Fibroblast of mammary gland (primary cell): ENCODE measurements around the gene YIF1B.

Experiments used
- DNase-seq: peaks from one replicate; pipeline ENCODE4 v3.0.0-alpha.2; 2010; ENCODE audit warnings: low read depth
- H3K4me3 ChIP-seq: 2 replicates; pipeline ENCODE4 v1.5.1; 2011; ENCODE audit warnings: low read depth, mild to moderate bottlenecking, low read length, moderate library complexity; ENCODE audit not compliant: control insufficient read depth
- CTCF ChIP-seq: conservative IDR thresholded peaks from 2 replicates; pipeline ENCODE4 v1.5.1; 2011; ENCODE audit warnings: low read depth, low read length, inconsistent platforms; ENCODE audit not compliant: control insufficient read depth, insufficient read depth

Gene YIF1B

GRCh38 chr19:38309615-38310278 is 6.0 kb downstream of the YIF1B start:
- H3K4me3 ChIP-seq = no peak overlapping the region
- no peak for TF ChIP-seq CTCF
- no peak for DNase-seq

- DNase-seq = no peak
- TF ChIP-seq CTCF = no peak
- H3K4me3 ChIP-seq = no peak overlapping the region
Measured at GRCh38 chr19:38308926-38309614, 6.7 kb downstream of the YIF1B start.

- TF ChIP-seq CTCF = no peak
- H3K4me3 ChIP-seq = no peak overlapping the region
- DNase-seq = no peak
Measured at GRCh38 chr19:38308006-38308766, 7.6 kb downstream of the YIF1B start.

- no peak overlapping the region for H3K4me3 ChIP-seq
- no peak for TF ChIP-seq CTCF
- no peak for DNase-seq
Measured at GRCh38 chr19:38307597-38307996, 8.2 kb downstream of the YIF1B start.

GRCh38 chr19:38307076-38307475 is 8.7 kb downstream of the YIF1B start:
- no peak for TF ChIP-seq CTCF
- H3K4me3 ChIP-seq = no peak overlapping the region
- DNase-seq = no peak

GRCh38 chr19:38306236-38306635 is 9.5 kb downstream of the YIF1B start:
- no peak for TF ChIP-seq CTCF
- H3K4me3 ChIP-seq = no peak overlapping the region
- DNase-seq = no peak
